ENCODE measurements around the gene ADNP. TPM values are rescaled to one million over a fixed set of nuclear protein-coding genes. Genes with fewer than 3 reads are reported as not detected.
A peak's percentile ranks its signal among the peaks of the same experiment; 100 is the strongest.

ADNP gene
- total and polyA plus RNA-seq, 2 of the 13 experiments (the other 11 are each of a cell fraction or from before 2014, with no cell fraction given), result 21.0 to 21.5 TPM

DNA sequence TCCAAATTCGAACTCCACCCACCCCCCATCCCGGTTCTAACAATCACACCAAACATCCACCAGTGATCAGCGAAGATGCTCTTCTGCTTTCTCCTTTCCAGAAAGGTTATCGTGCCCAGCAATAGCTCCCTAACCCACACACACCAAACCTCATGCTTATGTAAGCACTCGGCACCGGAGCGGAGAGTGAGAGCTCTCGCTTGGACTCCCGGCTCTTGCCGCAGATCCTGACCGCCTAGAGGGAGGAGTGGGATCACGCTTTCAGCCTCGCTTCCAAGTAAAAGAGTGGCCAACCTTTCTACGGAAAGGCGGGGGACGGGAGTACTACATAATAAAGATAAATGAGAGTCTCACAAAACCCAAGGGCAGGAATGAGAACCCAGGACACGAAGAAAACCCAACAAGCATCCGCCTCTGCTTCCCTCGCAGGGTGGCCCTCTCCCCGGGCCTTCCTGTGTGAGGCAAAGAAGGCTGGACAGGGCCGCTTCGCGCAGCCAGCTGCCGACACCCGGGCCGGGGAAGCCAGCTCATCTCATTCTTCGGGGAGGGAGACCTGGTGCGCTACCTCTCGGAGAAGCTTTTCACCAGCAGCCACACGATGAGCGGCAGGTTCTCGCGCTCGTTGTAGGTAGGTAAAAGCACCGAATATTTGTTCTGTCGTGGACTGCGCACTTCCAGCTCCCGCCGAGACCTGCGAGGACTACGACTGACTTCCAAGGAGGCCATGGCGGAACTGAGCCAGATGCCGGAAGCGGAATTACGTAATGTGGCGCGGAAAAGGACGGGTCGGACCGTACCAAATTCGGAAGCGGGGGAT is 26.8 kb upstream of the ADNP start, which contains the start of gene DPM1 (continued):
- no peak for TF ChIP-seq FIP1L1 (IDR thresholded peaks at IDR 0.05; ENCODE audit: borderline replicate concordance, insufficient read depth, low read depth, low read length)
- TF ChIP-seq RBM39 (IDR thresholded peaks at IDR 0.05; ENCODE audit: low read depth, low read length, poor library complexity, severe bottlenecking), result peak; percentile 92
- TF ChIP-seq ZNF556 (CRISPR knock-in tag; IDR thresholded peaks at IDR 0.05; ENCODE audit: borderline replicate concordance), result peak; percentile 84
- TF ChIP-seq MIER2 (CRISPR knock-in tag; IDR thresholded peaks at IDR 0.05), result peak; percentile 13; the same call in 1 of the 2 replicates
- no peak for TF ChIP-seq FOXP1 (IDR thresholded peaks at IDR 0.05)
- TF ChIP-seq FOXP1 (CRISPR knock-in tag; IDR thresholded peaks at IDR 0.05), result no peak
- TF ChIP-seq, protein P1, sequence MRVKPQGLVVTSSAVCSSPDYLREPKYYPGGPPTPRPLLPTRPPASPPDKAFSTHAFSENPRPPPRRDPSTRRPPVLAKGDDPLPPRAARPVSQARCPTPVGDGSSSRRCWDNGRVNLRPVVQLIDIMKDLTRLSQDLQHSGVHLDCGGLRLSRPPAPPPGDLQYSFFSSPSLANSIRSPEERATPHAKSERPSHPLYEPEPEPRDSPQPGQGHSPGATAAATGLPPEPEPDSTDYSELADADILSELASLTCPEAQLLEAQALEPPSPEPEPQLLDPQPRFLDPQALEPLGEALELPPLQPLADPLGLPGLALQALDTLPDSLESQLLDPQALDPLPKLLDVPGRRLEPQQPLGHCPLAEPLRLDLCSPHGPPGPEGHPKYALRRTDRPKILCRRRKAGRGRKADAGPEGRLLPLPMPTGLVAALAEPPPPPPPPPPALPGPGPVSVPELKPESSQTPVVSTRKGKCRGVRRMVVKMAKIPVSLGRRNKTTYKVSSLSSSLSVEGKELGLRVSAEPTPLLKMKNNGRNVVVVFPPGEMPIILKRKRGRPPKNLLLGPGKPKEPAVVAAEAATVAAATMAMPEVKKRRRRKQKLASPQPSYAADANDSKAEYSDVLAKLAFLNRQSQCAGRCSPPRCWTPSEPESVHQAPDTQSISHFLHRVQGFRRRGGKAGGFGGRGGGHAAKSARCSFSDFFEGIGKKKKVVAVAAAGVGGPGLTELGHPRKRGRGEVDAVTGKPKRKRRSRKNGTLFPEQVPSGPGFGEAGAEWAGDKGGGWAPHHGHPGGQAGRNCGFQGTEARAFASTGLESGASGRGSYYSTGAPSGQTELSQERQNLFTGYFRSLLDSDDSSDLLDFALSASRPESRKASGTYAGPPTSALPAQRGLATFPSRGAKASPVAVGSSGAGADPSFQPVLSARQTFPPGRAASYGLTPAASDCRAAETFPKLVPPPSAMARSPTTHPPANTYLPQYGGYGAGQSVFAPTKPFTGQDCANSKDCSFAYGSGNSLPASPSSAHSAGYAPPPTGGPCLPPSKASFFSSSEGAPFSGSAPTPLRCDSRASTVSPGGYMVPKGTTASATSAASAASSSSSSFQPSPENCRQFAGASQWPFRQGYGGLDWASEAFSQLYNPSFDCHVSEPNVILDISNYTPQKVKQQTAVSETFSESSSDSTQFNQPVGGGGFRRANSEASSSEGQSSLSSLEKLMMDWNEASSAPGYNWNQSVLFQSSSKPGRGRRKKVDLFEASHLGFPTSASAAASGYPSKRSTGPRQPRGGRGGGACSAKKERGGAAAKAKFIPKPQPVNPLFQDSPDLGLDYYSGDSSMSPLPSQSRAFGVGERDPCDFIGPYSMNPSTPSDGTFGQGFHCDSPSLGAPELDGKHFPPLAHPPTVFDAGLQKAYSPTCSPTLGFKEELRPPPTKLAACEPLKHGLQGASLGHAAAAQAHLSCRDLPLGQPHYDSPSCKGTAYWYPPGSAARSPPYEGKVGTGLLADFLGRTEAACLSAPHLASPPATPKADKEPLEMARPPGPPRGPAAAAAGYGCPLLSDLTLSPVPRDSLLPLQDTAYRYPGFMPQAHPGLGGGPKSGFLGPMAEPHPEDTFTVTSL (CRISPR knock-in tag; IDR thresholded peaks at IDR 0.05; ENCODE audit: borderline replicate concordance), result no peak
- TF ChIP-seq, protein P2, sequence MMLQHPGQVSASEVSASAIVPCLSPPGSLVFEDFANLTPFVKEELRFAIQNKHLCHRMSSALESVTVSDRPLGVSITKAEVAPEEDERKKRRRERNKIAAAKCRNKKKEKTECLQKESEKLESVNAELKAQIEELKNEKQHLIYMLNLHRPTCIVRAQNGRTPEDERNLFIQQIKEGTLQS (CRISPR knock-in tag; IDR thresholded peaks at IDR 0.05), result peak; percentile 73; the same call in 1 of the 2 replicates
- TF ChIP-seq, protein P3, sequence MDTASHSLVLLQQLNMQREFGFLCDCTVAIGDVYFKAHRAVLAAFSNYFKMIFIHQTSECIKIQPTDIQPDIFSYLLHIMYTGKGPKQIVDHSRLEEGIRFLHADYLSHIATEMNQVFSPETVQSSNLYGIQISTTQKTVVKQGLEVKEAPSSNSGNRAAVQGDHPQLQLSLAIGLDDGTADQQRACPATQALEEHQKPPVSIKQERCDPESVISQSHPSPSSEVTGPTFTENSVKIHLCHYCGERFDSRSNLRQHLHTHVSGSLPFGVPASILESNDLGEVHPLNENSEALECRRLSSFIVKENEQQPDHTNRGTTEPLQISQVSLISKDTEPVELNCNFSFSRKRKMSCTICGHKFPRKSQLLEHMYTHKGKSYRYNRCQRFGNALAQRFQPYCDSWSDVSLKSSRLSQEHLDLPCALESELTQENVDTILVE (CRISPR knock-in tag; IDR thresholded peaks at IDR 0.05), result no peak
- 0 out of 2 replicates have a peak, but pooled peaks have one; percentile 74 for TF ChIP-seq ZMYM2 (CRISPR knock-in tag; IDR thresholded peaks at IDR 0.05)
- TF ChIP-seq RFX5 (IDR thresholded peaks at IDR 0.05; ENCODE audit: low read depth, low read length), result peak; percentile 59; the same call in 1 of the 2 replicates
- 0 out of 2 replicates have a peak, but pooled peaks have one; percentile 14 for TF ChIP-seq ZMAT3 (CRISPR knock-in tag; conservative IDR thresholded peaks at IDR 0.05)
- peak; percentile 84; the same call in 1 of the 2 replicates for TF ChIP-seq ZNF30 (CRISPR knock-in tag; IDR thresholded peaks at IDR 0.05)
- peak; percentile 87 for TF ChIP-seq ZFY (CRISPR knock-in tag; IDR thresholded peaks at IDR 0.05)
- TF ChIP-seq ZNF256 (CRISPR knock-in tag; conservative IDR thresholded peaks at IDR 0.05), result no peak
- TF ChIP-seq, protein P4, sequence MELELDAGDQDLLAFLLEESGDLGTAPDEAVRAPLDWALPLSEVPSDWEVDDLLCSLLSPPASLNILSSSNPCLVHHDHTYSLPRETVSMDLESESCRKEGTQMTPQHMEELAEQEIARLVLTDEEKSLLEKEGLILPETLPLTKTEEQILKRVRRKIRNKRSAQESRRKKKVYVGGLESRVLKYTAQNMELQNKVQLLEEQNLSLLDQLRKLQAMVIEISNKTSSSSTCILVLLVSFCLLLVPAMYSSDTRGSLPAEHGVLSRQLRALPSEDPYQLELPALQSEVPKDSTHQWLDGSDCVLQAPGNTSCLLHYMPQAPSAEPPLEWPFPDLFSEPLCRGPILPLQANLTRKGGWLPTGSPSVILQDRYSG (CRISPR knock-in tag; IDR thresholded peaks at IDR 0.05), result no peak
- no peak for TF ChIP-seq PHF5A (CRISPR knock-in tag; IDR thresholded peaks at IDR 0.05; ENCODE audit: low read depth, unreplicated experiment)
- TF ChIP-seq, protein P5, sequence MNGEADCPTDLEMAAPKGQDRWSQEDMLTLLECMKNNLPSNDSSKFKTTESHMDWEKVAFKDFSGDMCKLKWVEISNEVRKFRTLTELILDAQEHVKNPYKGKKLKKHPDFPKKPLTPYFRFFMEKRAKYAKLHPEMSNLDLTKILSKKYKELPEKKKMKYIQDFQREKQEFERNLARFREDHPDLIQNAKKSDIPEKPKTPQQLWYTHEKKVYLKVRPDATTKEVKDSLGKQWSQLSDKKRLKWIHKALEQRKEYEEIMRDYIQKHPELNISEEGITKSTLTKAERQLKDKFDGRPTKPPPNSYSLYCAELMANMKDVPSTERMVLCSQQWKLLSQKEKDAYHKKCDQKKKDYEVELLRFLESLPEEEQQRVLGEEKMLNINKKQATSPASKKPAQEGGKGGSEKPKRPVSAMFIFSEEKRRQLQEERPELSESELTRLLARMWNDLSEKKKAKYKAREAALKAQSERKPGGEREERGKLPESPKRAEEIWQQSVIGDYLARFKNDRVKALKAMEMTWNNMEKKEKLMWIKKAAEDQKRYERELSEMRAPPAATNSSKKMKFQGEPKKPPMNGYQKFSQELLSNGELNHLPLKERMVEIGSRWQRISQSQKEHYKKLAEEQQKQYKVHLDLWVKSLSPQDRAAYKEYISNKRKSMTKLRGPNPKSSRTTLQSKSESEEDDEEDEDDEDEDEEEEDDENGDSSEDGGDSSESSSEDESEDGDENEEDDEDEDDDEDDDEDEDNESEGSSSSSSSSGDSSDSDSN (CRISPR knock-in tag; IDR thresholded peaks at IDR 0.05), result peak; percentile 81
- TF ChIP-seq SKI (IDR thresholded peaks at IDR 0.05; ENCODE audit: partially characterized antibody), result peak; percentile 46

Data from HepG2 (cell line).